Endodermal cell (in vitro differentiated cells): ENCODE measurements around the gene ERP27. TPM values are rescaled to one million over a fixed set of nuclear protein-coding genes. Genes with fewer than 3 reads are reported as not detected.

ENCODE experiments used
- DNase-seq: peaks from one replicate; pipeline ENCODE4 v3.0.0-alpha.2; 2017
- H3K27ac ChIP-seq: 2 replicates; pipeline ENCODE4 v1.5.1; 2013; ENCODE audit warnings: mild to moderate bottlenecking, low read depth, low read length, moderate library complexity
- H3K27me3 ChIP-seq: 2 replicates; pipeline ENCODE4 v1.6.1; 2013; ENCODE audit warnings: mild to moderate bottlenecking, low read length, moderate library complexity; ENCODE audit not compliant: insufficient read depth, control insufficient read depth, poor library complexity, severe bottlenecking
- H3K36me3 ChIP-seq: 2 replicates; pipeline ENCODE4 v1.7.0; 2013; ENCODE audit warnings: mild to moderate bottlenecking, low read length, moderate library complexity; ENCODE audit not compliant: control insufficient read depth, insufficient read depth
- H3K4me1 ChIP-seq: one replicate; pipeline ENCODE4 v1.7.0; 2013; ENCODE audit warnings: low read length; ENCODE audit not compliant: control insufficient read depth, insufficient read depth
- H3K4me3 ChIP-seq: 2 replicates; pipeline ENCODE4 v1.5.1; 2013; ENCODE audit warnings: mild to moderate bottlenecking, low read length, moderate library complexity
- H3K9ac ChIP-seq: 2 replicates; pipeline ENCODE4 v1.6.1; 2013; ENCODE audit warnings: mild to moderate bottlenecking, low read length, moderate library complexity; ENCODE audit not compliant: poor library complexity, severe bottlenecking; ENCODE audit errors: extremely low read depth
- H3K9me3 ChIP-seq: 2 replicates; pipeline ENCODE4 v1.6.1; 2013; ENCODE audit warnings: mild to moderate bottlenecking, low read length, moderate library complexity; ENCODE audit not compliant: control insufficient read depth
- H3K27ac Mint-ChIP-seq: 2 replicates; pipeline ENCODE4 v1.8.0; 2020; ENCODE audit warnings: mixed read lengths
- H3K27me3 Mint-ChIP-seq: 2 replicates; pipeline ENCODE4 v1.8.0; 2021; ENCODE audit warnings: mild to moderate bottlenecking, mixed read lengths; ENCODE audit not compliant: insufficient read depth
- H3K36me3 Mint-ChIP-seq: 2 replicates; pipeline ENCODE4 v1.8.0; 2020; ENCODE audit warnings: low read depth, mixed read lengths
- H3K4me1 Mint-ChIP-seq: 2 replicates; pipeline ENCODE4 v1.8.0; 2020; ENCODE audit warnings: mixed read lengths
- H3K4me3 Mint-ChIP-seq: 2 replicates; pipeline ENCODE4 v1.8.0; 2020; ENCODE audit warnings: mild to moderate bottlenecking, moderate library complexity, mixed read lengths
- H3K9me3 Mint-ChIP-seq: 2 replicates; pipeline ENCODE4 v1.8.0; 2020; ENCODE audit warnings: mild to moderate bottlenecking, mixed read lengths
- WGBS, 2 experiments: methylation state at CpG; one replicate each; pipeline versions ENCODE4 v1.1.5 to v1.1.7; 2013; ENCODE audit warnings: missing lambda C conversion rate in 2 of 2, mixed read lengths in 1 of 2; ENCODE audit not compliant: insufficient coverage in 1 of 2, insufficient read length in 1 of 2; 5-methylcytosine and 5-hydroxymethylcytosine counted together
- total RNA-seq, 2 donors: library from RNA; stranded (reverse); fragmentation: NEBNext Ultra II Directional in 1 of 2; extraction: Animal tissue kit (Norgen Biotek cat#: 25700) in 1 of 2; gene quantifications; 2 replicates in 1 of 2; 3 replicates in 1 of 2; pipeline ENCODE4 v1.2.1, GENCODE V29; 2021
- TF ChIP-seq, protein P1 (sequence below): fragments of 200-600 bp; sonication (generic); conservative IDR thresholded peaks from 2 replicates; pipeline ENCODE4 v1.5.0; 2021; ENCODE audit warnings: antibody characterized with exemption, mild to moderate bottlenecking

ERP27 gene
- total RNA-seq, 2 donors from 2014 or later = 0.15 to 0.22 TPM

- no peak overlapping the region for H3K4me3 ChIP-seq
- WGBS, 2 experiments = 79 to 83% methylated on average over 1 of the region's 1 CpG
- DNase-seq = no peak
- no peaks in the 10 kb centered on the region for H3K27me3 ChIP-seq
- no peaks in the 10 kb centered on the region for H3K36me3 Mint-ChIP-seq
- no peaks in the 10 kb centered on the region for H3K36me3 ChIP-seq
- H3K4me3 Mint-ChIP-seq = no peak overlapping the region
- no peaks in the 10 kb centered on the region for H3K27me3 Mint-ChIP-seq
- TF ChIP-seq, protein P1, sequence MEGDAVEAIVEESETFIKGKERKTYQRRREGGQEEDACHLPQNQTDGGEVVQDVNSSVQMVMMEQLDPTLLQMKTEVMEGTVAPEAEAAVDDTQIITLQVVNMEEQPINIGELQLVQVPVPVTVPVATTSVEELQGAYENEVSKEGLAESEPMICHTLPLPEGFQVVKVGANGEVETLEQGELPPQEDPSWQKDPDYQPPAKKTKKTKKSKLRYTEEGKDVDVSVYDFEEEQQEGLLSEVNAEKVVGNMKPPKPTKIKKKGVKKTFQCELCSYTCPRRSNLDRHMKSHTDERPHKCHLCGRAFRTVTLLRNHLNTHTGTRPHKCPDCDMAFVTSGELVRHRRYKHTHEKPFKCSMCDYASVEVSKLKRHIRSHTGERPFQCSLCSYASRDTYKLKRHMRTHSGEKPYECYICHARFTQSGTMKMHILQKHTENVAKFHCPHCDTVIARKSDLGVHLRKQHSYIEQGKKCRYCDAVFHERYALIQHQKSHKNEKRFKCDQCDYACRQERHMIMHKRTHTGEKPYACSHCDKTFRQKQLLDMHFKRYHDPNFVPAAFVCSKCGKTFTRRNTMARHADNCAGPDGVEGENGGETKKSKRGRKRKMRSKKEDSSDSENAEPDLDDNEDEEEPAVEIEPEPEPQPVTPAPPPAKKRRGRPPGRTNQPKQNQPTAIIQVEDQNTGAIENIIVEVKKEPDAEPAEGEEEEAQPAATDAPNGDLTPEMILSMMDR = no peak
- no peaks in the 10 kb centered on the region for H3K4me1 ChIP-seq
- no peak overlapping the region for H3K9ac ChIP-seq
- H3K27ac ChIP-seq = no peak overlapping the region
- H3K9me3 ChIP-seq = no peaks in the 10 kb centered on the region
- H3K27ac Mint-ChIP-seq = no peak overlapping the region
- no peaks in the 10 kb centered on the region for H3K9me3 Mint-ChIP-seq
- peaks cover 5% of the 10 kb centered on the region for H3K4me1 Mint-ChIP-seq
Observed at GRCh38 chr12:14953752-14954151, 15.4 kb upstream of the ERP27 start.

GRCh38 chr12:14952299-14952921 is 14.1 kb upstream of the ERP27 start:
- no peaks in the 10 kb centered on the region for H3K9me3 ChIP-seq
- no peaks in the 10 kb centered on the region for H3K36me3 ChIP-seq
- H3K27me3 ChIP-seq = no peaks in the 10 kb centered on the region
- TF ChIP-seq, protein P1 = no peak
- H3K27ac ChIP-seq = no peak overlapping the region
- 87 to 98% methylated on average over 5 to 7 of the region's 7 CpGs for WGBS, 2 experiments
- no peaks in the 10 kb centered on the region for H3K36me3 Mint-ChIP-seq
- peaks cover 9% of the 10 kb centered on the region for H3K4me1 ChIP-seq
- DNase-seq = no peak
- peaks cover 14% of the 10 kb centered on the region for H3K4me1 Mint-ChIP-seq
- H3K4me3 Mint-ChIP-seq = no peak overlapping the region
- no peak overlapping the region for H3K4me3 ChIP-seq
- H3K27me3 Mint-ChIP-seq = no peaks in the 10 kb centered on the region
- H3K9me3 Mint-ChIP-seq = no peaks in the 10 kb centered on the region
- no peak overlapping the region for H3K9ac ChIP-seq
- H3K27ac Mint-ChIP-seq = no peak overlapping the region

DNA sequence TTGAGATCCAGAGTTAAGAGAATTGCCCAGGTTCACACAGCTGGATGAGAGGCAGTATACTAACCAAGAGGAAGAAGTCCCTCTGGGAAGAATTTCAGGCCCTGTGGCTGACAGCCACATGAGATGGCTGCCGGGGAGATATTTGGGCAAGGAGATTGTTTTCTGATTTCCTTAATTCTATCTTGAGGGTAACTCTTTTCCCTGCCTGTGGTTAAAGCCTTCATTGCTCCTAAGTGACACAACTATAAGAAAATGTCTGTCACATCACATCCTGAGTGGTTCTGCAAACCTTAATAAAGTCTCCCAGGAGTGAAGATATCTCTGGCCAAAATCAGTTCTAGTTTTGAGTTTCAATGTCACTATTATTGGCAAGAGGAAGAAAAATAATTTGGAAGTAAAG is 13.5 kb upstream of the ERP27 start:
- 100% methylated on average over 1 of the region's 1 CpG; no CpG with 5 or more reads in 1 of the 2 experiments for WGBS, 2 experiments
- H3K9ac ChIP-seq = no peak overlapping the region
- no peak overlapping the region for H3K4me3 ChIP-seq
- Mint-ChIP-seq H3K4me3 (no peak overlapping the region), H3K27me3 (no peaks in the 10 kb centered on the region), H3K9me3 (no peaks in the 10 kb centered on the region), H3K36me3 (no peaks in the 10 kb centered on the region), H3K27ac (no peak overlapping the region), H3K4me1 (peaks cover 18% of the 10 kb centered on the region)
- no peaks in the 10 kb centered on the region for H3K27me3 ChIP-seq
- TF ChIP-seq, protein P1 = no peak
- H3K36me3 ChIP-seq = no peaks in the 10 kb centered on the region
- no peaks in the 10 kb centered on the region for H3K9me3 ChIP-seq
- no peak for DNase-seq
- no peak overlapping the region for H3K27ac ChIP-seq
- peaks cover 9% of the 10 kb centered on the region for H3K4me1 ChIP-seq
